HG02852 (cell line): ENCODE data around the gene DHX16.

ENCODE experiments used
- ATAC-seq: cut with Tn5 transposase; IDR thresholded peaks from one replicate; pipeline ENCODE4 v1.9.1; 2021; ENCODE audit warnings: mild to moderate bottlenecking, moderate library complexity; ENCODE audit not compliant: unreplicated experiment

DHX16 gene

GRCh38 chr6:30696432-30696831, 23.6 kb upstream of the DHX16 start:
- no peak for ATAC-seq

DNA sequence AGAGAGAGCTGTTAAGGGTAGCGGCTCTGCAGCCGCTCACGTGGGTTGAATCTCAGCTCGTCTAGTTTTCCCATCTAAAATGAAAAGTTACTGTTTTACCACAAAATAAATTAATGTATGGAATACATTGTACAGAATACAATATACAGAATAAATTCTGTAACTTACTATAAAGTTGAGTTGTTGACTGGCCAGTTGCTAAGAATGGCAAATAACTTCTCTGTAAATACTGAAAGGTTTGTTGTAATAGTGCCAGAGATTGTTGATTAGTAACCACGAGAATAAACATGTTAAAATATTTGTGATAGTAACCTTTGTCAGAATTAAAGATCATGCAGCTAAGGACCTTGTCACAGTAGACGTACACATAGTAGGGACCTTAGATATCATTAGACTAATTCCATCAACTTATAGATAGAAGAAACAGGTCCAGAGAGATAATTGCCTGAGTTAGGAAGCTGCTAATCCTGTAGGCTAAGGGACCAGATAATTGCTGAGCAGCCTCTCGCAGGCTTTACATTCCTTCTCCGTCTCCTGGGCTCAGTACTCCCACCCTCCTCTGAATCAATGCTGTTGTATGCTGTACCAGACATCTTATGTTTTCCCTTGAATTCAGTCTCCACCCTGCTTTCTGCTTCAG, 18.5 kb upstream of the DHX16 start:
- no peak for ATAC-seq

DNA sequence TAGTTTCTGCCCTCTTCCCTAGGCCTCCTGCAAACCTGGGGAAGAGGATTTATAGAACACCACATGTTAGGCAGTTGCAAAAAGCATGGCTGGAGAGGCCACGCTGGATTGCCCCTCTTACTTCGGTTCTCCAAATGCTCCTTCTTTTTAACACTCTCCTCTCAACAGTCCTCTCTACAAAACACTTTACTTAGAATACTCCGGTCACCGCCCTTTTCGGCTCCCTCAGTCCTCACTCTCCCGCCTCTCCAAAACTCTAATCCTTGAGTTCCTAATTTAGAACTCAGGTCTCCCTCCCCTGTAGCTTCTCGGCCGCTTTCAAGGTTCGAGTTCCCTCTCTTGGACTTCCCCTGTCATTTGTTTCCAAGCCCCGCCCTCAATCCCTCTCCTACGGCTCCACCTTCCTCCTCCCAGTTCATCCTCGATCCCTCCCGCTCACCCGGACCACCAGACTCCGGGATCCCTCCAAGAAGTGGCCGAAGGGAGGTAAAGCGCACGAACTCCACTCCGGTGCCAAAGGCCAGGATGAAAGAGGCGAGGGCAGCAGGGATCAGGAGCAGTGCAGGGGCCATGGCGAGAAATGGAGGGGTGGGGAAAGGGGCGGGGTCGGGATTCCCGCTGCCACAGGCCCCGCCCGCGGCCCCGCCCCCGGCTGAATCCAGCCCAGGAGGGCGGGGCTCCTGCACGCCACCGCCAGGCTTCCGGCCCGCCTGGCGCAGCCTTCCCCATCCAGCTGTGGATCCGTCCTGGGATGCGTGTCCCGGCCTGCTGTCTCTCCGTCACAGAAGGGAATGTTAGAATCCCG, 17.8 kb upstream of the DHX16 start, which contains the start of gene NRM:
TSS of gene NRM (minus strand) at position 582 of the 805 bp plus-strand sequence. CDS start at position 572, 10 bp downstream.
- ATAC-seq: peak; percentile 37

GRCh38 chr6:30689985-30690384, 17.2 kb upstream of the DHX16 start:
- no peak for ATAC-seq

DNA sequence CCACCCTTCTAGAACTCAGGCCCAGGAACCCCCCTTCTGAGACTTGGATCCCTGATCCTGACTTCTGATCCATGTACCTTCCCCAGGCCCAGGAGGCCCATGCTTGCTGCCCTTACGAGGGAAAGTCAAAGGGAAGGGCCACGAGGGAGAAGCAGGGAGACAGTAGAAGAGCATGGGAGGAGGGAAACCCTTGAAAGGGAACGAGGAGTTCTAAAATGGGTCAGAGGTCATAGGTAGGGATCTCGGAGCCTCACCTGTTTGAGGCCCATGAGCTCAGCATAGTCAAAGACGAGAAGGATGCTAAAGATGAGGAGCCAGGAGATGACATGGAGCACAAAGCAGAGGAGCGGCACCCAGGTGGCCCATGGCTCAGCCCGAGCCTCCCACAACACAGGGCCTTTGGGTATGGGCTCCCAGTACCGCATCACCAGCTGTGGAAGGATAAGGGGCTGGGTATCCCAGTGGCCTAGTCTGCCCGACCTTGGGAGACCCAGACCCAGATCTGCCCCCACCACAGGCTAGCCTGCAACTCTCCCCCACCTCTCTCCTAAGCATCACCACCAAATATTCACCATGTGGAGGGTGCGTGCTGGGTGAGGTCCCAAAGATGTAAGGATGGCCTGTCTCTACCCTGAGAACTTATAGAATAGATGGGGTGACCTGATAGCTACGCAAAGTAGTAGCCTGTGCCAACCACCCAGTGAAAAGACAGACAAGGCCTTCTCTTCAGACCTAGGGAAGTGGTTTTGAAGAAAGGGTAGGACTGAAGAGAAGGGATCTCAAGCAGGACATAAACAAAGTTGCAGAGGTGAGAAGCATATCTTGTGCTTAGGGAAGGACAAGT, 16.4 kb upstream of the DHX16 start:
- no peak for ATAC-seq

DNA sequence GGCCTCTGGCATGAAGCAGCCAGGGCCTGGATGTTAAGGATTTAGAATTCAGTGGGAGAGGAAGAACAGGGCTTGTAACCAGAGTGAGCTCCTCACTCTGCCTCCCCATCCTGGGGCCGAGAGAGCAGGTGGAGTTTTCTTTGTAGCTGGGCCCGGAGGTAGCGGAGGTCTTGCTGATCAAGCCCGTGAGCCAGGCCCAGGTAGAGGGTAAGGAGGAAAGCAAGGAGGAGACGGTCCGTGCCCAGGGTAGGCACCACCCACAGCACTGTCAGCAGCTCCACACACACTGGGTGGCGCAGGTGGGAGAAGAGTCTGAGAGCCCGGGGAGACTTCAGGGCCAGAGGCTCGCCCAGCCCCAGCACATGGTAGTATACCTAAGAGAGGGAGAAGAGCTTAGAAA, 15.8 kb upstream of the DHX16 start:
- ATAC-seq: no peak

- ATAC-seq: no peak
Measured at GRCh38 chr6:30687659-30688431, 15.0 kb upstream of the DHX16 start.

DNA sequence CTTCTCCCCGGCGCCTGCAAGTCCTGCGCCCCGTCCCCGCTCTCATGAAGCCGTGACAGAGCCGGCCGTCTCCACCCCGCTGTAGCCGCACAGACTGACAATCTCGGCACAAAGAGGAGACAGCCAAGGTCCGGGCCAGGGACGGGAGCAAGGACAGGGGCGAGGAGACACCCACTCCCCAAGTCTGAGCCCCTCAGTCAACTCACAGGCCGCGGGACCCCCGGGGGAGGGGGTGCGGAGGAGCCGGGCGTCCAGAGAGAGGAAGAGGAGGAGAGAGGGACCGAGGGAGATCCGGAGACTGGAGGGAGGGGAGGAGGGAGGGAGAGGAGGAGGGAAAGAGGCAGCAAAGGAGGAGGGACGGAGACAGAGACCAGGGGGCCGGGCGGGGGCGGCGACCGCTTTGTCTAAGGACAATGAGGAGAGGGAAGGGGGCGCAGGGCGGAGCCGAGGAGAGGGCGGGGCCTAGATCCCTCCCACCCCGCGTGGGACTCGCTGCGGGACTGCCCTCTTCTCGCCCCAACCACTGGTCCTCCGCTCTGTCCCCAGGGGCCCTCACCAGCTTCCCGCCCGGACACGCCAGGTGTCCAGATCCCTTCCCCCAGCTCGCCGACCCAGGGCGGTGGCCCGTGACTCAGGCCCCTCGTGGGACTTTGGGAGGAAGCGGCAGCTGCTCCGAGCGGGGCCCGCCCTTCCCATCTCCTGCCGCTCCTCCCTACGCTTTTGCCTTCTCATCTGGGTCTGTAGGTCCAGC, 14.3 kb upstream of the DHX16 start:
- peak; percentile 40 for ATAC-seq

- ATAC-seq: peak; percentile 15
Measured at GRCh38 chr6:30686009-30686907, 13.5 kb upstream of the DHX16 start, which contains the start of gene PPP1R18. Gene PPP1R18 (minus strand): TSS chr6:30686645. CDS start chr6:30686018, 627 bp downstream.

GRCh38 chr6:30685157-30686008, 12.6 kb upstream of the DHX16 start:
- ATAC-seq: no peak

GRCh38 chr6:30684386-30685156, 11.8 kb upstream of the DHX16 start:
- ATAC-seq: no peak

- no peak for ATAC-seq
Measured at GRCh38 chr6:30683980-30684338, 11.2 kb upstream of the DHX16 start.

DNA sequence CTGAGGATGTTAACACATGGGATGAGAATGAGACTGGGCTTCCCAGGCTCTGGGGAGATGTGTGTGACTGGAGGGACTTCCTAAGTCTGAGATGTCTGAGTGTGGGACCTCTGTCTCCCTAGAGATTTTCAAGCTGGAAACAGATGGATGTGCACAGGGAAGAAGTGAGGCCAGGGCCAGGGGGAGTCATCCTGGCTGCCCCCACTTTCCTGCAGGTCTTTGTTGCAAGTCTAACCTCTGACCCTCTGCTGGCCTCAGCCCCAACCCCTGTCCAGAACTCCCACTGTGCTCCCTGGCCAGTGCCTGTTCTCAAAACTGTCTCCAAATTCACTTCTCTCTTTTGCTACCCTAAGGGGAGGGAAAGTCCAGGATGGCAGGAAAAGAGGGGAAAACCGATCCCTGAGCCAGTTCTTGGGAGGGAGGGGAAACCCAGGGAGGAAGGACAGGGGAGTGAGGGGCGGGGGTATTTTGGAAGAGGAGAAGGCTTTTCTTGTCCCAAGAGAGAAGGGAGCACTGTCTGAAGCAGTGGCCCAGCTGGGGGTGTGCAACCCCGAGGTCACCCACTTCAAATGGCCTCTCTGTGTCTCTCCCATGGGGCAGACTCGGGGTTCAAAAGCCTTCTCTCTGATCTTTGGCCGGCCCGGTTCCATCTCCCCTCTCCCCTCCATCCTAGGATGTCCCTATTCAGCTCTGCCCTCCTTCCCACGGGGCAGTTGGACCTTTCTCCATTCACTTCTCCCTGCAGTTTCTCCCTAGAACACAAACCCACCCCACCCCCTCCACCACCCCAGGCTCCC, 10.6 kb upstream of the DHX16 start:
- no peak for ATAC-seq

DNA sequence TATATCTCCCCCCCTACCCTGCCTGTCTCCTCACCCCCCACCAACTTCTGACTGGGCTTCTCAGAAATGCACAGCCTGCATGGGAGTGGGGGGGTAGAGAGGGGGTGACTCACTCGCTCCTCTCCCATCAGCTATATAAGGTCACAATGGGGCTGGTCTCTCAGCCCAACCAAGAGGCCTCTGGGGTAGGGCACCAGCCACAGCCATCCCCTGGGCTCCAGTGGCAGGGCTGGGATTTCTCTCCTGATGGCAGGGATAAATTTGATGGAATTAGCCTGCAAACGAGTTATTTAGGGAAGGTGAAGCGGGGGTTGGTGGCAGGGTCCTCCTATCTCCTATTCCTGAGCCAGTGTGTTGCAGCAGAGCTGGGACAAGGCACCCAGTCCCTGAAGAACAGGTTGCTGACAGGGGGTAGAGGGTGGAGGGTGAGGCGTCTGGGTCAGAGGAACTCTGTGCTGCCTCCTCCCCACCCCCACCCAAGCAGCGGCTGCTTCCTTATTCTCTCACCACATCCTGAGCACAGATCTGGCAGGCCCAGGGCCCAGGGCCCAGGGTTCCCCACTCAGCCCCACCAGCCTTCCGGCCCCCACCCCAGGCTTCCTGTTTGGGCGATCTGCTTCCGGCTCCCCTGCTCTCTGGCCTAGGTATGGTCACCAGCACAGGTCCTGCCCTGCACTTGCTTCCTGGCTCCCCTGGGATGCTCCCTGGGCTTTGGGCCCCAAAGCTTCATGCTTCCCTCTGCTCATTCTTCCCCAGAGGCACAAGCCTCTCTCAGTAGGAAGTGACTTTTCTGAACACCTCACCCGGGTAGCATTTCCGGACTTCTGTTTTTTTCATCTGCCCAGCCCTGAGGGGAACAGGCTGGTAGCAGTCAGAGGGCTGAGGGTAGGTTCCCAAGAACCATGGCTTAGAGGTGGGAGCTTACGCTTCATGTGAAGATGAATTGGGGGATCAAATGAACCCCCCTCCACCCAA, 9.6 kb upstream of the DHX16 start:
- ATAC-seq: peak; percentile 36

DNA sequence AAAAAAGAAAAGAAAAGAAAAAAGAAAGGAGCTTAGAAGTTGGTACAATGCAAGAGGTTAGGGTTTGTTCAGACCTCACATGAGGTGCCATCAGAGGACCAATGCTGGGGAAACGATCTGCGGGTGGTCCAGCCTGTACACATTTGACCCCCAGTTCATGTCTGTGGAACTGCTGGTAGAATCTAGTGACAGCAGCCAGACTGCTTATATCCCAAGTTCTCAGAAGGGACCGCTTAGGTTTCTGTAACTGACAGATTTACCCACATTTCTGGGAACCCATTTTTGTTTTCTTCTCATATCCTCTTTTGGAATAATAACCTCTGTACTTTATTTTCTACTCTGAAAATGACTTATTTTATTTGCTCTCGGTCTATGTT, 8.9 kb upstream of the DHX16 start:
- no peak for ATAC-seq
